ENCODE results near the gene HES5. TPM values are rescaled to one million over a fixed set of nuclear protein-coding genes. Genes with fewer than 3 reads are reported as not detected.
"Not testable (repeated sequence)": the region's sequence is repeated elsewhere in the genome, so short reads cannot be mapped to it uniquely, and the experiment has no call there.

HES5 gene
- polyA plus RNA-seq: 0.81 TPM in 1 of 2 replicates, not detected in the other
- 3.2 and 4.3 TPM in 2 replicates for polyA minus RNA-seq

GRCh38 chr1:2529784-2530512 is at the start of gene HES5:
Gene HES5 (minus strand): TSS chr1:2530263. CDS start chr1:2530164, 99 bp downstream.
- no peaks in the 10 kb centered on the region for H3F3A ChIP-seq (ENCODE audit: insufficient read depth, low read length, poor library complexity, severe bottlenecking)
- H3K79me2 ChIP-seq (replicated peaks; ENCODE audit: insufficient read depth, low read length): peaks cover 24% of the 10 kb centered on the region
- TF ChIP-seq EZH2 (IDR thresholded peaks at IDR 0.05; ENCODE audit: borderline replicate concordance, insufficient read depth, low read length, poor library complexity, severe bottlenecking) (no peak), SMC3 (conservative IDR thresholded peaks at IDR 0.05; ENCODE audit: poor library complexity) (peak; percentile 19), MXI1 (conservative IDR thresholded peaks at IDR 0.05; ENCODE audit: poor library complexity, severe bottlenecking) (no peak)
- no peaks in the 10 kb centered on the region for H3K36me3 ChIP-seq (ENCODE audit: insufficient read depth, low read length)
- peak within 1 kb of the TSS; percentile 67 for H3K27ac ChIP-seq (ENCODE audit: low read length)
- peak within 1 kb of the TSS; percentile 75 for H3K9ac ChIP-seq (ENCODE audit: low read length)
- no peaks in the 10 kb centered on the region for H3K9me2 ChIP-seq (ENCODE audit: insufficient read depth, low read length)
- no peaks in the 10 kb centered on the region for H3K27me3 ChIP-seq (ENCODE audit: insufficient read depth, low read depth, low read length)
- H3K4me3 ChIP-seq (ENCODE audit: low read length): peak within 1 kb of the TSS; percentile 74
- no peaks in the 10 kb centered on the region for H3K9me3 ChIP-seq (ENCODE audit: low read length)
- H4K20me1 ChIP-seq (ENCODE audit: insufficient read depth): peaks cover 1% of the 10 kb centered on the region
- peak within 1 kb of the TSS; percentile 51 for H3K4me2 ChIP-seq (ENCODE audit: low read length)
- no peak within 1 kb of the TSS for H2AFZ ChIP-seq (ENCODE audit: low read depth, low read length)

GRCh38 chr1:2578758-2579118 is 48.7 kb upstream of the HES5 start:
- H3K27me3 ChIP-seq (ENCODE audit: insufficient read depth, low read depth, low read length): no peaks in the 10 kb centered on the region
- no peaks in the 10 kb centered on the region for H3K9me2 ChIP-seq (ENCODE audit: insufficient read depth, low read length)
- no peak overlapping the region for H2AFZ ChIP-seq (ENCODE audit: low read depth, low read length)
- H4K20me1 ChIP-seq (ENCODE audit: insufficient read depth): no peaks in the 10 kb centered on the region
- TF ChIP-seq POLR2AphosphoS5 (IDR thresholded peaks at IDR 0.05) (no peak), EP300 (conservative IDR thresholded peaks at IDR 0.05; ENCODE audit: poor library complexity, severe bottlenecking) (no peak), MXI1 (conservative IDR thresholded peaks at IDR 0.05; ENCODE audit: poor library complexity, severe bottlenecking) (no peak), REST (IDR thresholded peaks at IDR 0.05; ENCODE audit: borderline replicate concordance) (no peak), RAD21 (conservative IDR thresholded peaks at IDR 0.05) (no peak), CTCF (IDR thresholded peaks at IDR 0.05; ENCODE audit: poor library complexity, severe bottlenecking) (no peak), EZH2 (IDR thresholded peaks at IDR 0.05; ENCODE audit: borderline replicate concordance, insufficient read depth, low read length, poor library complexity, severe bottlenecking) (no peak), TAF1 (IDR thresholded peaks at IDR 0.05; ENCODE audit: low read depth) (no peak), SMC3 (conservative IDR thresholded peaks at IDR 0.05; ENCODE audit: poor library complexity) (no peak)
- H3K4me2 ChIP-seq (ENCODE audit: low read length): no peak overlapping the region
- H3K79me2 ChIP-seq (replicated peaks; ENCODE audit: insufficient read depth, low read length): no peaks in the 10 kb centered on the region
- no peaks in the 10 kb centered on the region for H3K36me3 ChIP-seq (ENCODE audit: insufficient read depth, low read length)
- H3K9me3 ChIP-seq (ENCODE audit: low read length): no peaks in the 10 kb centered on the region
- no peaks in the 10 kb centered on the region for H3F3A ChIP-seq (ENCODE audit: insufficient read depth, low read length, poor library complexity, severe bottlenecking)
- no peak overlapping the region for H3K27ac ChIP-seq (ENCODE audit: low read length)
- no peak overlapping the region for H3K4me3 ChIP-seq (ENCODE audit: low read length)
- no peak overlapping the region for H3K9ac ChIP-seq (ENCODE audit: low read length)

- H3K36me3 ChIP-seq (ENCODE audit: insufficient read depth, low read length); H2AFZ ChIP-seq (ENCODE audit: low read depth, low read length): not testable (repeated sequence)
These were observed 47.6 kb upstream of the HES5 start for GRCh38 chr1:2577565-2578075.

More at GRCh38 chr1:2577565-2578075, 47.6 kb upstream of the HES5 start:
- not testable (repeated sequence) for H3K27ac ChIP-seq (ENCODE audit: low read length); H3K4me3 ChIP-seq (ENCODE audit: low read length); H3K27me3 ChIP-seq (ENCODE audit: insufficient read depth, low read depth, low read length); H3F3A ChIP-seq (ENCODE audit: insufficient read depth, low read length, poor library complexity, severe bottlenecking); H4K20me1 ChIP-seq (ENCODE audit: insufficient read depth); H3K9me2 ChIP-seq (ENCODE audit: insufficient read depth, low read length); H3K4me2 ChIP-seq (ENCODE audit: low read length); H3K79me2 ChIP-seq (replicated peaks; ENCODE audit: insufficient read depth, low read length); H3K9me3 ChIP-seq (ENCODE audit: low read length); H3K9ac ChIP-seq (ENCODE audit: low read length)
